Esophagus squamous epithelium (tissue), 4 donors: ENCODE results near the gene ADARB2.

ENCODE experiments used
- POLR2A ChIP-seq, 4 donors: fragments of 450-650 bp; IDR thresholded peaks; one replicate each; pipeline ENCODE4 v1.6.1; 2017; ENCODE audit warnings: antibody characterized with exemption in 4 of 4, mild to moderate bottlenecking in 4 of 4, moderate library complexity in 3 of 4
- TF ChIP-seq, protein P1 (sequence below), 6 experiments: fragments of 450-650 bp in 4 of 6; fragments of 200-600 bp in 2 of 6; sonication (generic) in 2 of 6; IDR thresholded peaks; one replicate each; pipeline ENCODE4 v1.5.1; 2016 to 2019; ENCODE audit warnings: antibody characterized with exemption in 6 of 6, mild to moderate bottlenecking in 4 of 6, moderate library complexity in 4 of 6

DNA sequence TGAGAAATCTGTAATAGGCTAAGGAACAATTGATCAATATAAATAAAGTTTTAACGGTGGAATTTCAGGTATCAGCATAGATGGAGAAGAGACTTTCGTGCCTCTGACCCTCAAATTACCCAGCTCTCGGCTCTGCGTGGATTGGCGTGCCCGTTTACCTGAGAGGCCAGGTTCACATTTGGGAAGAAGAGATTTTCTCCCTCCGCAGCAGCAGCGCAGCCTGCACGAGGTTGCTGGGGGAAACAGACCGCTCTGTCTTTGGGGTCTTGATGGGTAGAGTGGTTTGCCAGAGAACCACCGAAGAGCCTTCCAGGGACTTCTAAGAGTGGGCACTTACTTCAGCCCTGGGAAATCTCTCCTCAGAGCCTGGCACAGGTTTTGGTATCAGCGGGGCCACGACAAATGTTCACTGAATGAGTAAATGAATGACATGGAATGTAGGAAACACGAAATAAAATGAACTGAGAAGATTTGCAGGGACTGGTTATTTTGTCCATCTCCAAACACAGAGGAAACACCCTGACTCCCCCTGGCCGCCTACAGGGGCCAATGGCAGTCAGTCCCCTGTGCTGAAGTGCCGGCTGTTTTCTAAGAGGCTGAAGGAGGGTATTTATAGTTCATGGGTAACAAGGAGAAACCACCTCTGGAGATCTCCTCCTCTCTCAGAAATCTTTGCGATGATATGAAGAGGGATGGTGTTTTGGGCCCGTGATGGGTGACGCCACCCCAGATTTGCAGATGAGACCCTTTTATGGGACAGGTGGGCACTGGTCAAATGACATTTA is 338.5 kb downstream of the ADARB2 start:
- TF ChIP-seq, protein P1, sequence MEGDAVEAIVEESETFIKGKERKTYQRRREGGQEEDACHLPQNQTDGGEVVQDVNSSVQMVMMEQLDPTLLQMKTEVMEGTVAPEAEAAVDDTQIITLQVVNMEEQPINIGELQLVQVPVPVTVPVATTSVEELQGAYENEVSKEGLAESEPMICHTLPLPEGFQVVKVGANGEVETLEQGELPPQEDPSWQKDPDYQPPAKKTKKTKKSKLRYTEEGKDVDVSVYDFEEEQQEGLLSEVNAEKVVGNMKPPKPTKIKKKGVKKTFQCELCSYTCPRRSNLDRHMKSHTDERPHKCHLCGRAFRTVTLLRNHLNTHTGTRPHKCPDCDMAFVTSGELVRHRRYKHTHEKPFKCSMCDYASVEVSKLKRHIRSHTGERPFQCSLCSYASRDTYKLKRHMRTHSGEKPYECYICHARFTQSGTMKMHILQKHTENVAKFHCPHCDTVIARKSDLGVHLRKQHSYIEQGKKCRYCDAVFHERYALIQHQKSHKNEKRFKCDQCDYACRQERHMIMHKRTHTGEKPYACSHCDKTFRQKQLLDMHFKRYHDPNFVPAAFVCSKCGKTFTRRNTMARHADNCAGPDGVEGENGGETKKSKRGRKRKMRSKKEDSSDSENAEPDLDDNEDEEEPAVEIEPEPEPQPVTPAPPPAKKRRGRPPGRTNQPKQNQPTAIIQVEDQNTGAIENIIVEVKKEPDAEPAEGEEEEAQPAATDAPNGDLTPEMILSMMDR (IDR thresholded peaks at IDR 0.05), result no peak
- no peak for TF ChIP-seq POLR2A (IDR thresholded peaks at IDR 0.05)
